ENCODE results near the gene CPNE5.

The CPNE5 gene

DNA sequence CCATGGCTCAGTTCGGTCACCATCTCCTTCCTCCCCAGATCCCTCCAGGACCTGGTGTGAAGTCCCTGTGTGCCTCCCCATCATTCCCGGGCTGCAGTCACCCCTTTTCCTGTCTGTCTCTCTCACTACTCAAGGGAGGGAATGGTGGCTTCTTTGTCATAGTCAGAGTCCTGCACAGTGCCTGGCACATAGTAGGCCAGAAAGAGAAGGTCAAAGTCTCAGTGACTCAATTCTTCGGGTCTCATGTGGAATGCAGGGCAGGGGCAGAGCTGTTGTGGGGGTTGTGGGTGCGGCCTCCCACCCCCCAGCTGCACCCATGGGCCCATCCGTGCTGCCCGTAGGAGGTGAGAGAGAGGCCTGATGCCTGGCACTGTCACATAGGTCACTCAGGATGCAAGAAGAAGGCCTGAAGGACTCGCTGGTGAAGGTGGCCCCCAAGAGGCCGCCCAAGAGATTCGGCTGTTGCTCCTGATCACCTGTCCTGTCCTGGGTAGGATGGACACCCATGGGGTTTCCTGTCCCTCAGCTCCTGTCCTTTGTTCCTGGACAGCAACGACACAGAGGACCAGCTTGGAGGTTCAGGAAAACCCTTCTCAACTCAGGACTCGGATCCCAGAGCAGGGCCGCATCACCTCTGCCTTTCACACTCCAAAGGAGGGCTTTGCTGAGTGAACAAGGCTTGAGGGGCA is 107.5 kb downstream of the CPNE5 start:
- Histone ChIP-seq H3K27ac (no peak overlapping the region), H3K4me3 (ENCODE audit: low read depth, low read length) (no peak overlapping the region), H3K36me3 (replicated peaks) (no peaks in the 10 kb centered on the region), H3K27me3 (replicated peaks) (no peaks in the 10 kb centered on the region)
- DNase-seq, result no peak
- in situ Hi-C loops (cut with HindIII; ENCODE audit: low pct_ligation_motif_present, low sequenced_read_pairs), result no loop called here
- TF ChIP-seq, protein P1, sequence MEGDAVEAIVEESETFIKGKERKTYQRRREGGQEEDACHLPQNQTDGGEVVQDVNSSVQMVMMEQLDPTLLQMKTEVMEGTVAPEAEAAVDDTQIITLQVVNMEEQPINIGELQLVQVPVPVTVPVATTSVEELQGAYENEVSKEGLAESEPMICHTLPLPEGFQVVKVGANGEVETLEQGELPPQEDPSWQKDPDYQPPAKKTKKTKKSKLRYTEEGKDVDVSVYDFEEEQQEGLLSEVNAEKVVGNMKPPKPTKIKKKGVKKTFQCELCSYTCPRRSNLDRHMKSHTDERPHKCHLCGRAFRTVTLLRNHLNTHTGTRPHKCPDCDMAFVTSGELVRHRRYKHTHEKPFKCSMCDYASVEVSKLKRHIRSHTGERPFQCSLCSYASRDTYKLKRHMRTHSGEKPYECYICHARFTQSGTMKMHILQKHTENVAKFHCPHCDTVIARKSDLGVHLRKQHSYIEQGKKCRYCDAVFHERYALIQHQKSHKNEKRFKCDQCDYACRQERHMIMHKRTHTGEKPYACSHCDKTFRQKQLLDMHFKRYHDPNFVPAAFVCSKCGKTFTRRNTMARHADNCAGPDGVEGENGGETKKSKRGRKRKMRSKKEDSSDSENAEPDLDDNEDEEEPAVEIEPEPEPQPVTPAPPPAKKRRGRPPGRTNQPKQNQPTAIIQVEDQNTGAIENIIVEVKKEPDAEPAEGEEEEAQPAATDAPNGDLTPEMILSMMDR (IDR thresholded peaks at IDR 0.05; ENCODE audit: low read depth, low read length, missing control alignments), result no peak

DNA sequence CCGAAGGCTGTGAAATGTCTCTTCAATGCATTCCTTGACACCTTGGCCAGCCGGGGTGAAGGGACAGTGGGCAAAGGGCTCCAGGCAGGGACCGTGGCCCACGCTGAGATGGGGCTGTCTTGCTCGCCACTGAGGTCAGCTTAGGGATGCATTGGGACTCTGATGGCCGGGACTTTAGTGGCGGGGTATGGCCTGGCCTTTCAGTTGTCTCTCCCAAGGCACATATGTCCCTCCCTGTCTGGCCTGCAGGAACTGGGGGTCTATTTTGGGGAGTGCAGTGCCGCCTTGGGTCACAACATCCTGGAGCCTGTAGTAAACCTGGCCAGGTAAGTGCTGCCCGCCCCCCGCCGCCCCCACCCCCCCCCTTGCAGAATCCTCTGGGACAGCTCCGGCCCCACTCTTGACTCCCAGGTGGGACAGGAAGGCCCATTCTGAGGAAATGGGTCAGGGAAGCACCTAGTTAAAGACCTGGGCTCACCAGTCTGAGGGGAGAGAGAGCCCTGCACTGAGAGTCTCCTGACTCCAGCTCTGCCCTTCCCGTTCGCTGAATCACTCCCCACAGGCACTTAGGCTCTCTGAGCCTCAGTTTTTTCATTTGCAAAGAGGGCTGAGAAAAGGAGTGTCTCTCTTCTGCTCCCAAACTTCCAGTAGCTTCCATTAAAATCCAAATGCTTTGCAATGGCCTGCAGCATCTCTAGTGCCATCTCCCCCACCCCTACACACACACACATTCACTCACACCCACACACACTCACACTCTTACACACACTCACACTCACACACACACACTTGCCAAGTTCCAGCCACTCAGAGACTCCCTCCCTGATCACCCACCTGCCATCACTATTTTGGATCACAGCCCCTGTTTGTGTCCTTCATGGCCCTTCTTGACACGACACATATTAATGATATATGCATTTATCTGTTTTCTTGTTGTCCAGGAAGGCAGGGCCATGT is 108.5 kb downstream of the CPNE5 start:
- H3K36me3 ChIP-seq (replicated peaks), result no peaks in the 10 kb centered on the region
- TF ChIP-seq, protein P1 (IDR thresholded peaks at IDR 0.05; ENCODE audit: low read depth, low read length, missing control alignments), result no peak
- H3K27me3 ChIP-seq (replicated peaks), result no peaks in the 10 kb centered on the region
- H3K4me3 ChIP-seq (ENCODE audit: low read depth, low read length), result no peak overlapping the region
- no peak for DNase-seq
- in situ Hi-C loops (cut with HindIII; ENCODE audit: low pct_ligation_motif_present, low sequenced_read_pairs), result no loop called here
- no peak overlapping the region for H3K27ac ChIP-seq

DNA sequence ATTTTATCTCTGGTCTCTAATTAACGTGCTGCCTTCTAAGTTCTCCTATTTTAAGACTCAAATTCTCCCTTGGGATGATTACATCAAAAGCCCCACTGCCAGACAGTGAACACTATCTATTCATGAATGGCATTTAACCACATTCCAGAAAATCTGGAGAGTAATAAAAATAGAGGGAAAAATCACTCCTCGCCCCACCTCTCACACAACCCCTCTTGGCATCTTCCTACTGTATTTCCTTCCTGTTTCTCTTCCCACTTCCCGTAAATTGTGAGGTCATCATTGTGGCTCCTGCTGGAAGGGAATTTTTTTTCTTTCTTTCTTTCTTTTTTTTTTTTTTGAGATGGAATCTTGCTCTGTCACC is 110.1 kb downstream of the CPNE5 start:
- TF ChIP-seq, protein P1 (IDR thresholded peaks at IDR 0.05; ENCODE audit: low read depth, low read length, missing control alignments), result no peak
- Histone ChIP-seq H3K4me3 (ENCODE audit: low read depth, low read length) (no peak overlapping the region), H3K27ac (no peak overlapping the region), H3K27me3 (replicated peaks) (no peaks in the 10 kb centered on the region), H3K36me3 (replicated peaks) (no peaks in the 10 kb centered on the region)
- in situ Hi-C loops (cut with HindIII; ENCODE audit: low pct_ligation_motif_present, low sequenced_read_pairs), result no loop called here
- no peak for DNase-seq

DNA sequence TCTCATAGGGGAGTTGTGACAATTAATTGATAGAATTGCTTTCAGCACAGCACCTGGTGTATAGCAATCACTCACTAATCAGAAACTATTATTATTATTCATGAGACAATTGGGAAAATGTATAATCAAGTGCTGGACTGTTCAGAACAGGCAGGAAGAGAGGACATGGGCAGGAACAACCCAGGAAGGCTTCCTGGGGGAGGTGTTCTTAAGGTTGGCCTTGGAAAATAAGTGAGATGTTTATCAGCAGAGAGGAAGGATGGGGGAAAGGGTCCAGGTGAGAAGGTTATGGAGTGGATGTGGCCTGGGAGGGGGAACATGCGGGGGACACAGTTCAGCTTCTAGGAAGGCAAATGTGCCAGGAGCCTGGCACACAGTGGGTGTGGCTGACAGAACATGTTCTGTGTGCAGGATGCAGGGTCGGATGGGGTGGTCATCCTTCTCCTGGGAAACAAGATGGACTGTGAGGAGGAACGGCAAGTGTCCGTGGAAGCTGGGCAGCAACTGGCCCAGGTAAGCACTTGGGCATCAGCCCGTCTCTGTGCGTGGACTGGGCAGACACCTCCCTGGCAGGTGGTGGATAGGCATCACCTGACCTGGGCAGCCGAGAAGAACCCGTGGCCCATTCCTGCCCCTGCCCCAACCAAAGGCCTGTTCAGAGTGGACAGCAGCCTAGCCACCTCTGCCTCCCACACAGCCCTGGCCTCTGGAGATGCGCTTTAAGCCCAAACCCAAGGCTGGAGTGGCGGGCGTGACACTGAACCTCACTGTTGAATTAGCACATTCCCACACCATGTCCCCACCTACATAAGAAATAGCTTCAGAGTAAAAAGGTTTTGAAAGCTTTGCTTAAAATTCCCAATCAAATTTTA is 110.7 kb downstream of the CPNE5 start:
- TF ChIP-seq, protein P1 (IDR thresholded peaks at IDR 0.05; ENCODE audit: low read depth, low read length, missing control alignments), result no peak
- Histone ChIP-seq H3K4me3 (ENCODE audit: low read depth, low read length) (no peak overlapping the region), H3K27ac (no peak overlapping the region), H3K36me3 (replicated peaks) (no peaks in the 10 kb centered on the region), H3K27me3 (replicated peaks) (no peaks in the 10 kb centered on the region)
- DNase-seq, result no peak
- in situ Hi-C loops (cut with HindIII; ENCODE audit: low pct_ligation_motif_present, low sequenced_read_pairs), result no loop called here

DNA sequence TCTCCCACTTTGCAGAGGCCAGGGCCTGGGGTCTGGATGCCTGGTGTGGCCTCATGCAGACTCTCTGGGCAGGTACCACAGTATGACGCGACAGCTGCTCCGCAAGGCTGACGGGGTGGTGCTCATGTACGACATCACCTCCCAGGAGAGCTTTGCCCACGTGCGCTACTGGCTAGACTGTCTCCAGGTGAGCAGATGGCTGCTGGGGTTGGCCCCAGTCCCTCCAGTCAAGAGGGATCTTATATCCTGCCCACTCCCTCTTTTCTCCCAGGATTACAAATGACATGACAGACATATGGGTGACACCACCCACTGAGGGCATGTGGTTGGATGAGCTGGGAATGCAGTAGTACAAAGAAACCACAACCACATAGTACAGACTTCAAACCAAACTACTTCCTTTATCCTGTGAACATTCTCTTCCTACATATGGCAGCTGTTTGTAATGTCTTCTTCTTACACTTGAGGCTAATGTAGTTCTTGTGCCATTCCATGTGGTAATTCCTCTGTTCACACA is 111.7 kb downstream of the CPNE5 start:
- no peaks in the 10 kb centered on the region for H3K36me3 ChIP-seq (replicated peaks)
- in situ Hi-C loops (cut with HindIII; ENCODE audit: low pct_ligation_motif_present, low sequenced_read_pairs), result no loop called here
- TF ChIP-seq, protein P1 (IDR thresholded peaks at IDR 0.05; ENCODE audit: low read depth, low read length, missing control alignments), result no peak

More for the DNA sequence above, 111.7 kb downstream of the CPNE5 start:
- H3K27ac ChIP-seq, result no peak overlapping the region
- H3K27me3 ChIP-seq (replicated peaks), result no peaks in the 10 kb centered on the region
- DNase-seq, result peak; percentile 39
- no peak overlapping the region for H3K4me3 ChIP-seq (ENCODE audit: low read depth, low read length)

Data from brain microvascular endothelial cell (primary cell).